COLO668 (cell line): Measurements from ENCODE around the gene ASXL2.
"Not testable (repeated sequence)": the region's sequence is repeated elsewhere in the genome, so short reads cannot be mapped to it uniquely, and the experiment has no call there.

Source experiments
- DNase-seq: peaks from one replicate; lab custom pipeline; 2025; ENCODE audit not compliant: unreplicated experiment; lab: John Stamatoyannopoulos, UW

ASXL2 gene

GRCh38 chr2:25838152-25838756, 40.0 kb downstream of the ASXL2 start:
- no peak for DNase-seq

GRCh38 chr2:25835906-25836305, 42.4 kb downstream of the ASXL2 start:
- DNase-seq, result no peak

GRCh38 chr2:25833566-25833965, 44.7 kb downstream of the ASXL2 start:
- DNase-seq, result no peak

DNA sequence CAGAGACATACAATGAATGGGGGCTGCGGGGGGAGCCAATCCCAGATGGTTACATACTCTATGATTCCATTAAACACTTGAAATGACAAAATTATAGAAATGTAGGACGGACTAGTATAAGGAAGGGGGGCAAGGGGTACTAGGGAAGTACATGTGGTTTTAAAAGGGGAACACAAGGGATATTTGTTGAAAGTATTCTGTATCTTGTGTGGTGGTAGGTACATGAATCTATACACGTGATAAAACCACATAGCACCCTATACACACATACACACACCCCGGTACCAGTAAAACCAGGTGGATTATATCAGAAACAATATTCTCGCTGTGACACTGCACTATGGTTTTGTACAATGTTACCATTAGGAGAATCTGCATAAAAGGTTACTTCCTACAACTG, 45.4 kb downstream of the ASXL2 start:
- DNase-seq, result no peak

DNA sequence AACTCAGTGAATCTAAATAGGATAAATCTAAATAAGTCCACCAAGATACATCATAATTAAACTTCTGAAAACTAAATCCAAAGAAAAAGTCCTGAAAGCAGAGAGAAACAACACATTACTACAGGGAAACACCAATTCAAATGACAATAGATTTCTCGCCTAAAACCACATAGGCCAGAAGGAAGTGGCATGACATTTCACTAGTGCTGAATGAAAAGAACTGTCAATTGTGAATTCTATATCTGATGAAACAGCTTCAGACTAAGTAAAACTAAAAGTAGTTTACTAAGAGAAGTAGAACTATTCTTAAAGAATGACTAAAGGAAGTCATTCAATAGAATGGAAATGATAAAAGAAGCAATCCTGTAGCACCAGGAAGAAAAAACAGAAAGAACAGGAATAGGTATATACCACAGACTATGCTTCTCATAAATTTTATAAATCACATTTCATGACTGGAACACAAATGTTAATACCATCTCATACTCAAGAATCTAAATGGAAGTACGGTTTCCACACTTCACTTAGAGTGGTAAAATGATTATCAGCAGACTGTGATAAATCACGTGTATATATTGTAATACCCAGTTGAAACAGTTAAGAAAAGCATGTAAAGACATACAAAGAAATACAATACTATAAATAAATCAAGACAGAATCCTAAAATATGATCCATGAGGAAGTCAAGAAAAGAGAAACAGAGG, 46.4 kb downstream of the ASXL2 start:
- DNase-seq, result no peak

GRCh38 chr2:25829828-25830227, 48.5 kb downstream of the ASXL2 start:
- no peak for DNase-seq

- DNase-seq, result no peak
Measured at GRCh38 chr2:25829377-25829704, 48.9 kb downstream of the ASXL2 start.

DNA sequence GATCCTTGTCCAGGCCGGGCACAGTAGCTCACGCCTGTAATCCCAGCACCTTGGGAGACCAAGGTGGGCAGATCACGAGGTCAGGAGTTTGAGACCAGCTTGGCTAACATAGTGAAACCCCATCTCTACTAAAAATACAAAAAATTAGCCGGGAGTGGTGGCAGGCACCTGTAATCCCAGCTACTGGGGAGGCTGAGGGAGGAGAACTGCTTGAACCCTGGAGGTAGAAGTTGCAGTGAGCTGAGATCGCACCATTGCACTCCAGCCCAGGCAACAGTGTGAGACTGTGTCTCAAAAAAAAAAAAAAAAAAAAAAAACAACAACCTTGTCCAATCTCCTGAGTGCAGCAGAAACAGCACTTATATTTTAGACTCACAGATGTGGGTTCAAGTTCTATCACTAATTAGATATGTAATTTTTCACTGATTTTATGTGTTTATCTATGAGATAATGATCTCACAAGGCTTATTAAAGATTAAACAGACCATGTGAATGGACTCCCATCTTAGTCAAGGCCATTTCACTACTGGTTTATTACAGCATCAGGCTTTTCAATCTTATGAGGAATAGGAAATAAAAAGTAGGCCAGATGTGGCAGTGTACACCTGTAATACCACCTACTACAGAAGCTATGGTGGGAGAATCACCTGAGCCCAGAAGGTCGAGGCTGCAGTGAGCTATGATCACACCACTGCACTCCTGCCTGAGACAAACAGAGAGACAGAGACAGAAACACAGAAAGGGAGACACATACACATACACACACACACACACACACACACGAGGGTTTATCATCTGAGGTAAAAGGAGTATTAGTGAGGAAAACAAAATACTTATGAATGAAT, 49.5 kb downstream of the ASXL2 start:
- DNase-seq, result not testable (repeated sequence)

GRCh38 chr2:25825238-25825637, 53.0 kb downstream of the ASXL2 start:
- DNase-seq, result no peak

GRCh38 chr2:25824718-25825117, 53.6 kb downstream of the ASXL2 start:
- DNase-seq, result no peak

GRCh38 chr2:25824216-25824615, 54.1 kb downstream of the ASXL2 start:
- no peak for DNase-seq

DNA sequence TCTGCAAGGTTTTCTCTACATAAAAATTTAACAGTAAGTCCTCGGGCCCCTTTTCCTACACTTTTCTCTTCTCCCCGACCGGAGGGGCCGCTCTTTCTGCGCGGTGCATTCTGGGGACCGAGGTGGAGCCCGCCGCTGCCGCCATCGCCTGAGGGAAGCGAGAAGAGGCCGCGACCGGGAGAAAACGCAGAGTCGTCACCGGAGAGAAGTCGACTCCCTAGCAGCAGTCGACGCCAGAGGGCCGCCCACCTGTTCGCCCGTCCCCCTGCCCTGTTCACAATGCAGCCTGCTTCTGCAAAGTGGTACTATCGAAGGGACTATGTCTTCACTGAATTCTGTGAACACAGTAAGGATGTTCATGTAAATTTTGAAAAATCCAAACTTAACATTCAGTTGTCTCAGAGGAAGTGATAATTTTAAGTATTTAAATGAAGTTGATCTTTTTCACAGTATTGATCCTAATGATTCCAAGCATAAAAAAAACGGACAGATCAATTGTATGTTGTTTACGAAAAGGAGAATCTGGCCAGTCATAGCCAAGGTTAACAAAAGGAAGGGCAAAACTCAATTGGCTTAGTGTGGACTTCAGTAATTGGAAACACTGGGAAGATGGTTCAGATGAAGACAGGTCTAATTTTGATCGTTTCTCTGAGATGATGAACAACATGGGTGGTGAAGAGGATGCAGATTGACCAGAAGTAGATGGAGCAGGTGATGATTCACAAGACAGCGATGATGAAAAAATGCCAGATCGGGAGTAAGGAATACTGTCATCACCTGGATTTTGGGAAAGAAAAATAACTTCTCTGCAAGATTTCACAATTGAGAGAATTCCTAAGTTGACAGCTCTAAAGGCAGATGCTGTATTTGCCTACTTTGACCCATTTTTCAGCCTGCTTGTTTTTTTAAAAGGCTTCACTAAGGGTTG, 55.8 kb downstream of the ASXL2 start:
- DNase-seq, result no peak

GRCh38 chr2:25821225-25822056, 56.8 kb downstream of the ASXL2 start:
- no peak for DNase-seq

- no peak for DNase-seq
Measured at GRCh38 chr2:25819597-25820039, 58.7 kb downstream of the ASXL2 start.

GRCh38 chr2:25817630-25818029, 60.7 kb downstream of the ASXL2 start:
- DNase-seq, result no peak

- no peak for DNase-seq
Measured at GRCh38 chr2:25817006-25817405, 61.3 kb downstream of the ASXL2 start.

GRCh38 chr2:25816249-25816648, 62.0 kb downstream of the ASXL2 start:
- no peak for DNase-seq

GRCh38 chr2:25814681-25815080, 63.6 kb downstream of the ASXL2 start:
- no peak for DNase-seq

GRCh38 chr2:25810428-25810827, 67.9 kb downstream of the ASXL2 start:
- no peak for DNase-seq

DNA sequence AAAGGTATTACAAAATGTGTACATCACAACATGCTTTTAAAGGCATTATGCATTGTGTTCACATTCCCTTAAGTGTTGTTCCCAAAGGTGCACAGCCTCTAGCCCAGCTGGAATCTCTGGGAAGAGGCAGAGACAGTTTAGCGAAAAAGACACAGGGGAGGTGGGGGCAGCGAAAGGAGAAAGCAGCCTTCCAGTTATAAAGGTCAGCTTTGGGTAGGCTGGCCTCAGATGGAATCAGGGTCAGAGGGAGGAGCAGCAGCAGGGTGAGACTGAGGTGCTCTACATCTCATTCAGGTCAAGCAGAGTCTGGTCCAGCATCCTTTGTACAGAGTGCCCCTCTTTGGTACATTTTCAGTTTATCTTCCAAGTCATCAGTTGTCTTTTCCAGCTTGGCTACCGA, 68.6 kb downstream of the ASXL2 start:
- DNase-seq, result no peak
